GM19240 (cell line): ENCODE measurements around the gene NAPSA.
"Not testable (repeated sequence)": the region's sequence is repeated elsewhere in the genome, so short reads cannot be mapped to it uniquely, and the experiment has no call there.

Source experiments
- DNase-seq: peaks from one replicate; pipeline ENCODE4 v3.0.0; 2011; ENCODE audit warnings: low spot score; ENCODE audit not compliant: insufficient read length

Gene NAPSA

DNA sequence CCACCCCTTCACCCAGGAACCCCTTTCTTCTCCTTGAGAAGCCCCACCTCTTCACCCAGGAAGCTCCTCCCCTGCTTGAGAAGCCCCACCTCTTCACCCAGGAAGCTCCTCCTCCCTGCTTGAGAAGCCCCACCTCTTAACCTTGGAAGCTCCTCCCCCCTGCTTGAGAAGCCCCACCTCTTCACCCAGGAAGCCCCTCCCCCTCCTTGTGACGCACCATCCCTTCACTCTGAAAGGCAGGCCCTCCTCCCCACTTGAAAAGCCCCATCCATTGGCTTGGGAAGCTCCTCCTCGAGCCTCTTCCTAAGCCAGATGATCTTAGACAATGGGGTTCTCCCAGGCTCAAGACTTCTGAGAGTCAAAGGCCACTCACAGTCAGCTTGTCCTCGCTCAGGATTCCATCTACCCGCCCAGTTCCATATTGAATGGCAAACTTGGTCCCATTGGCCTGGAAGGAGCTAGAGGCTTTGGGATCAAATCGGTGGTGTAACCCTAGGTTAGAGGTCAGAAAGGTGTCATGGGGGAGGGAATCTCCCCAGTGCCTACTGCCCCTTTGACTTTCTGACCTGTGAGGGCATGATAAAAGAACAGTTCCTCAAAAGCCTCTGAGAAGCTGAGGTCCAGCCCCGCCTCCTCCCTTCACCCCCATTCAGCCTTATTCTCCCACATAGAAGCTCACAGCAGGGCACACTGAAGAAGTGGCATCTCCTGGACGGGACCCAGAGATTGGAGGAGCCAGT lies 4.0 kb downstream of the NAPSA start:
- DNase-seq: no peak

GRCh38 chr19:50359328-50359818 lies 6.1 kb downstream of the NAPSA start:
- no peak for DNase-seq

DNA sequence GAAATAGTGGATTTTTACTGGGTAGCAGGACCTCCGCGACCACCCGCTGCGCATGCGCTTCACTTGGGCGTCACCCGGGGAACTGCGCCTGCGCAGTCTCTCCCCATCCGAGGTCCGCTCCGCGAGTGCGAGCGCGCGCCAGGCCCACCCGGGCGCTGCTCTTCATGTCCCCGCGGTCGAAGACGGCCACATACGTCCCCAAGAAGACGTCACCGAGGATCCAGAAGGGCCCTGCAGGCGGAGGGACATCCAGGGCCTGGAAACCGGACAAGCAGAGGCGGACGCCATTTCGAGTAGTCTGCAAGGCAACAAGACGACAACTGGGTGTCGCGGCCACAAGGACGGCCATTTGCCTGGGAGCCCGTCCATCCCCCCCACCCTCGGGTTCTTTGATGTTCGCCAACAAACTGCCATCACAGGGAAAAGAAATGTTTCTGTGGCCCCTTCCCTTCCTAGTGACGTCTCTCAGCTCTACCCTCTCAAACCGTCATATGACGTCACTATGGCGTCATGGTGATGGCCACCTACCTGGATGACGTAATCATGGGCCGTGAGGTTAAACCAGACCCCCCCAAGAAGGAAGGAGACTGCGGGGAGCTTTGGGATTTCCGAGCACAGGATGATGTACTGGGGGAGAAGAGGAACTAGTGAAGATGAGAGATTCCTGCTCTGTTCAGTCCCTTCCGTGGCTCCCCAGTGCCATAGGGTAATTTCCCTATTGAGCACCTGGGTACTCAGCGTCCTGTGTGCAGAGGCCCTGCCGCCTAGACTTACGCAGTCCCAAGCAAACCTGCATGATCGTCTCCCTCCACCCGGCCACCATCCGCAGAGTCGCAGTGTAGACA lies 6.7 kb downstream of the NAPSA start:
- no peak for DNase-seq

DNA sequence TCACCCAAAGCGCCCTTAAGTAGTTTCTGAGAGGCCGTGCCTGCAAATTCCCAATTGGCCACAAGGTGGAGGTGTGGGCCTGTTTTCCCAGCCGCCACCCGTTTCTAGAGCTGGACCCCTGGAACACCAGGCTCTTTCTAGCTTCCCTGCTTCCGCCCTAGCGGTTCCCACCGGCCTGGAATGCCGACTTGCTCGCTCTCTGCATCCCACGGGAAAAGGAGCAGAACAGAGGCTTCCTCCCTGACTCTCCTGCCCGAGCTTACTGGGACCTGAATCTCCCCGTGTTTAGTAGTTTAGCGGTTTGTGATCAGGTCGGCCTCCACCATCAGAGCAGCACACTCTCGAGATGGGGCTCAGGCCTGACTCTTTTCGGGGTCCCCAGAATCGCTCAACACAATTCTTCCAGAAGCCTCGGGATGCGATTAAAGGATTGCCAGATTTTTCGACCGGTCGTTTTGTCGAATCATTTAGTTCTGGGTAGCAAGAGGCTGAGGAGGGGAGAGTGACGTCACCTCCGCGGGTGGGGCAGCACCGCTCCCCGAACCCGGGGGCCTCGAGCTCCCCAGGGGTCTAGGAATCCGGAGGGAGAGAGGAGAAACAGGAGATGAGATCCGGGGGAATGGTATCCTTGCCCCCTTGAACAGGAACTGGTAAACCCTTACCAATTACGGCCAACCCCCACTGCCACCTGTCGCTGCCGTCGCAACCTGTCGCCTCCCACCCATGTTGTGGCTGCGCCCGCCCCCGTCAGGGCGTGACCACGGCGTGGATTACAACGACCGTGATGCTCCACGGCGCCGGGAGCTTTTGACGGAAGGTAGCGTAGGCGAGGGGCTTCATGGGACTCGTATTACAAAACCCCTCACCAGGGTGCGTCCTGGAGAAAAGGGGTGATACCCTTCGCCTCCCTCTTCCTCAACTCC lies 8.0 kb downstream of the NAPSA start:
- DNase-seq: no peak

- DNase-seq: no peak
Observed at GRCh38 chr19:50356691-50357177, 8.7 kb downstream of the NAPSA start.

DNA sequence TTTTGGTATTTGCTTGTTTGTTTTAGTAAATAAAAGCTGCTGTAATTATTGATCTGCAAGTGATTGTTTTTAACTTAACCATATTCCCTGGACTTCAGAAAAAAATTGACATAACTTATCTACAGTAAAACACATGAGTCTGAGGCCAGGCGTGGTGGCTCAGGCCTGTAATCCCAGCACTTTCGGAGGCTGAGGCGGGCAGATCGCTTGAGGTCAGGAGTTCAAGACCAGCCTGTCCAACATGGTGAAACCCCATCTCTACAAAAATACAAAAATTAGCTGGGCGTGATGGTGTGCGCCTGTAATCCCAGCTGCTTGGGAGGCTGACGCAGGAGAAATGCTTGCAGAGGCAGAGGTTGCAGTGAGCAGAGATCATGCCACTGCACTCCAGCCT lies 12.0 kb downstream of the NAPSA start:
- not testable (repeated sequence) for DNase-seq

DNA sequence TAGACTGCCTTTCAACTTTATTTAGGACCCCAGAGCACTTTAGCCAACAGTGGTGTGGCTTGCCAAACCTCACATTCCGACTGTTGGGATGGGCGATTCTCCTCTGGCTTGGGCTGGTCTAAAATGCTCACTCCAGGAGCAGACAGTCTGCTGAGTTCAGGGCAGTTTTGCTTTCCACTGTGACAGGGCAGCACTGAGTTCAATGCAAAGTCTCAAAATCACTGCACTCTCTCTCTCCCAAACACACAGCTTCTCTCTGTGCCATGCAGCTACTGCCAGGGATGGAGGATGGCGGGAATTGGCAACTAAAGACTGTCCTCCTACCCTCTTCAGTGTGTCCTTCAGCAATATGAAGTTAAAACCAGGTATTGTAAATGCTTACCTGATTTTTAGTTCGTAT lies 13.2 kb downstream of the NAPSA start:
- DNase-seq: no peak

DNA sequence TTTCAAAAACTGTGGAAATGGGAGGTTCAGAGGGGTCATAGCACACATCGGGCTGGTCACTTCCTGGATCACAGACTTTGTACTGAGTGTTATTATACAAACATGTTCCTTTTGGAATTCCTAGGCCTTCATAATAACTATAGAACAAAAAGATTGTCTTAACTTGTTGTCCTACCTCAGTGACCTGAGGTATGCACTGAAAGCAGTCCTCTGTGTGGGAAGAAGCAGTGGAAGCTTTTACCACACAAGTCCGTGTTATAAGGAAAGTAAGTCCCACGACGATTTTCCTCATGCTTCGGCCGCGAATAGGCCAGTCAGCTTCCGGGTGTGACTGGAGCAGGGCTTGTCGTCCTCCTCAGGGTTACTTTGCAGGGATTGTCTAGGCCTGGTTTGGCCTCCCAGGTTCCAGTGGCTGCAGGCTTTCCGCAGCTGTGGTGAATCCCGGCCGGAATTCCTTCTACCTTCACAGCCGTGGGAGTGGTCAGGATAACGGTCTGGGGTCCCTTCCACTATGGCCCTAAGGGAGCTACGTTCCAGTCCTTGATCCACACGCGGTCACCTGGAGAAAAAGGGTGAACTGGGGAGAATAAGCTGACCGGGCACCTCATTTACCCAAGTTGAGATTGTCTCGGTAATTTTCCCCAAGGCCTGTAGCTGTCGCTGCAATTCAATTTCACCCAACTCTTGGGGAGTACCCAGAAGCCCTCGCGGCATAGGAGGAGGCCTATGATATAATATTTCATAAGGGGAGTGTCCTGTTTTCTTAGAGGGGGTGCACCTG lies 16.0 kb downstream of the NAPSA start:
- no peak for DNase-seq

- DNase-seq: not testable (repeated sequence)
Observed at GRCh38 chr19:50347089-50347581, 18.3 kb downstream of the NAPSA start.

DNA sequence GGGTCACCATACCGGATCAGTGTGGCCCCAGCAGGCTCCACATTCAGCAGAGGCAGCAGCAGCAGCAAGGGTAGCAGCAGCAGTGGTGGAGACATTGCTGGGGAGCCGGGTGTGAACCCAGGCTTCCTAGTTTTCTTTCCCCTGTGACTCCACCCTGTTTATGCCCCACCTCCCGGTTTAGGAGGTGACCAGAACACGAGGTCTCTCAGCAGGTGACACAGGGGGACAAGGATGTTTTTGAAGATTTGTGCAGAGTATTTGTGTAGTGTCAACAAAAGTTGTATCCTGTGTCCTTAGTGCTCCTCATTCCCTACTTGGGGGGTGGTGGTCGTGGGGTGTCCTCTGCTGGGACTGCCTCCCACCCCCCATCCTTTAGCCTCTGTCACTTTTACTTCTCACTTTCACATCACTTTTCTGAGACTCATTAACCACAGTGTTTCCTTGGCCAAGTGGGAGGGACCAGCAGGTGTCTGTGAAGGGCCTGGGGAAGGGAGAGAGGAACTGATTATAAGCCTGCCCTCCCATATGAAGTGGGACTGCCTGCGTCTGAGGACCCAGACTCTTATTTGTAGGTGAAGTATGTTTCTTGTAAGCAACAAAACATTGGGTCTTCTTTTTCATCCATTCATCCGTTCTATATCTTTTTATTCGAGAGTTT lies 20.6 kb downstream of the NAPSA start:
- DNase-seq: no peak

- DNase-seq: no peak
Observed at GRCh38 chr19:50341091-50341564, 24.3 kb downstream of the NAPSA start.

GRCh38 chr19:50340331-50340730 lies 25.1 kb downstream of the NAPSA start:
- DNase-seq: no peak

GRCh38 chr19:50337031-50337430 lies 28.4 kb downstream of the NAPSA start:
- not testable (repeated sequence) for DNase-seq

DNA sequence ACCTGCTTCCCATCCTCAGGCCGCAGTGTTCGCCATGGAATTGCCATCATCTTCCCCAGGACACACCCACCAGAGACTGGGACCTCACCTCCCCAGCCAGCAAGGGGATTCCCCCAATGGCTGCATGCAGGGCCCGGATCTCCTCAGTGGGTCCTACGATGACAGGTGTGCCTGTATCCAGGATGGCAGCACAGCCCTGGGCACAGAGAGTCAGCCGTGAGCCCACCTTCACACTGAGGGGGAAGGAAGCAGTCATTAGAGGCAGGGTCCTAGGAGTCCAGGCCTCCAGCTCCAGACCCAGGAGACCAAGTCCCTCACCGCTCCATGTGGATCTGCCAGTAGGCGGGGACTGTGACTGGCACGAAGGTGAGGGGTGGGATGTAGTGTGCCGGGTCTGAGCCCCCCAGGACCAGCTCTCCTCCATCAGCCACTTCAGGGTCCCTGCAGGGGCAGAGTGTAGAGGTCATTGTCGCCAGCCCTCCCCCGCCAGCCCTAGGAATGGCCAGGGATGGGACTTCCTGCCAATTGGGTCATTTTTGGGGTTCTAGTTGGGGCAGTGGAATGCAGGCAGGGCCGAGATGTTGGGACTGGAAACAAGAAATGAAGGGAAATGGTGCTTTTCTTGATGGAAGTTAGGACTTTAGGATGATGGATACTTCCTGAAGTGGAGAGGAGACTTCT lies 30.6 kb downstream of the NAPSA start:
- no peak for DNase-seq

DNA sequence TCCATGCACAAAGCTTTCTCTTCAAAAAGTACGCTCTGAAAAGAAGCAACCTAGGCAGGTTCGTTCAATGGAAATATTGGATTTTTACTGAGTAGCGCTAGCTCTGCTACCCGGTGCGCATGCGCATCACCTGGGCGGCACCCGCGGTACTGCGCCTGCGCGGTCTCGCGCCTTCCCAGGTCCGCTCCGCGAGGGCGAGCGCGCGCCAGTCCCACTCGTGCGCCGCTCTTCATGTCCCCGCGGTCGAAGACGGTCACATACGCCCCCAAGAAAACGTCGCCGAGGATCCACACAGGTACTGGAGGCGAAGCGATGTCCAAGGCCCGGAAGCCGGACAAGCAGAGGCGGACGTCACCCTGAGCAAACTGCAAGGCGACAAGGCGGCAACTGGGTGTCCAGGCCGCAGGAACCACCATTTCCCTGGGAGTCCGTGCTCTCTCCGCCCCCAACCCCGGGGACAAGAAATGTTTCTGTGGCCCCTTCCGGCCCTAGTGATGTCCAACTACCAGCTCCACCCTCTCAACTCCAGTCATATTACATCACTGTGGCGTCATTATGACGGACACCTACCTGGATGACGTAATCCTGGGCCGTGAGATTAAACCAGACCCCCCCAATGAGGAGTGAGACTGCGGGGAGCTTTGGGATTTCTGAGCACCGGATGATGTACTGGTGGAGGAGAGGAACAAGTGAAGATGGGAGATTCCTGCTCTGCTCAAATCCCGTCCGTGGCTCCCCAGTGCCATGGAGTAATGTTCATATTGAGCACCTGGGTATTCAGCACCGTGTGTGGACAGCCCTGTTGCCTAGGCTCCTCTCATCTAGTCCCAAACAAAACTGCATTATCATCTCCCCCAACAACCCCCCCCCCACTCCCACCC lies 31.5 kb downstream of the NAPSA start:
- DNase-seq: no peak

GRCh38 chr19:50333235-50333736 lies 32.2 kb downstream of the NAPSA start:
- no peak for DNase-seq

DNA sequence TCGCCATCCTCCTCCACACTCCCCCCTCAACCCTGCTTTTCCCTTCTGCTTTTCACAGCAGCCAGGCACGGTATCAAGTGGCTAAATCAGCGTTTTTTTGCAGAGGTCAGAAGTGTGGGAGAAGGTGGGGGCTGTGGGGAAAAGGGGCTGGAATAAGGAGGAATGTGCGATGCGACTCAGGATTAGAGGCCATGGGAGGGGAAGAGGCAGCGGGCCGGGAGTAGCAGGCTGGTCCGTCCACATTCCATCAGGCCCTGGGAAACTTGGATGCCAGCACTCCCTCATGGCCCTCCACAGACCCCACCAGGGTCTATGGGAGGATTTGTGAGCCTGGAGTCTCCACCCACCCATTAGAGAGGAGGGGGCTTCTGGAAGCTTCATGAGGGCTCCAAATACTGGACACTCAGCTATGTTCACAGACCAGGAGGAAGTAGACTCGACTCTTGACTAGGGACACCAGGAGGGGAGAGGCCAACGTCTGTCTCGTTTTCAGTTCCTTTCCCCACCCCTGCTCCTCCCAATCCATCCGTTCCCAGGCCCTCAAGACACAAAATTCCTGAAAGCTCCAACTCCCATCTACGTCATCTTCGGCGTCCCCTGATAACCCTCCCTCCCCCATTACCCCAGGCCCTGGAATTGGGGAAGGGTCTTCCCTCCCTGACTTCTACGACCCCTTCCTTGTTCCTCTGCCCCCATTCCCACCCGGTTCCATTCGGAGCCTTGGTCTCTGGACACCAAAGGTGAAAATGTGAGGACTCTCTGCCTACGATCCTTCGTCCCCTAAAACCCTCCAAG lies 33.0 kb downstream of the NAPSA start:
- DNase-seq: no peak
